Measurements from ENCODE around the gene ZNF709. TPM values are rescaled to one million over a fixed set of nuclear protein-coding genes. Genes with fewer than 3 reads are reported as not detected.

Gene ZNF709
- total and polyA plus RNA-seq, 2 donors from 2014 or later, result 2.2 to 5.7 TPM

GRCh38 chr19:12485052-12485416, 418 bp upstream of the ZNF709 start:
- no peak for FAIRE-seq
- H3K27ac ChIP-seq (ENCODE audit: low read depth in 2 of 2, low read length in 2 of 2), result peak overlapping the region; percentile 81 to 84
- peak overlapping the region; percentile 80 to 94 (median 83) for H3K9ac ChIP-seq (ENCODE audit: low read length in 3 of 3)
- intact Hi-C loops (cut with DNase I), result no loop called here
- TF ChIP-seq CTCF (IDR thresholded peaks at IDR 0.05; ENCODE audit: borderline replicate concordance, extremely low read depth, insufficient read depth), result no peak
- no peak for DNase-seq
- H3K4me3 ChIP-seq (ENCODE audit: low read length in 3 of 3), result peak overlapping the region; percentile 84 to 93 (median 87)
- peaks cover 0 to 13% (median 3%) of the 10 kb centered on the region in 3 donors for H3K4me1 ChIP-seq (ENCODE audit: control insufficient read depth in 2 of 3, insufficient read depth in 2 of 3, low read depth in 1 of 3, low read length in 3 of 3)
- H3K9me3 ChIP-seq (ENCODE audit: control insufficient read depth in 2 of 3, insufficient read depth in 1 of 3, low read length in 3 of 3), result no peaks in the 10 kb centered on the region
- H3K27me3 ChIP-seq (ENCODE audit: control insufficient read depth, insufficient read depth, low read length), result no peaks in the 10 kb centered on the region
- H3K36me3 ChIP-seq (ENCODE audit: control insufficient read depth in 2 of 3, insufficient read depth in 3 of 3, low read length in 3 of 3), result no peaks in the 10 kb centered on the region

- Histone ChIP-seq H3K9ac (ENCODE audit: low read length in 3 of 3) (peak overlapping the region; percentile 75 to 83 (median 80)), H3K9me3 (ENCODE audit: control insufficient read depth in 2 of 3, insufficient read depth in 1 of 3, low read length in 3 of 3) (no peaks in the 10 kb centered on the region), H3K4me1 (ENCODE audit: control insufficient read depth in 2 of 3, insufficient read depth in 2 of 3, low read depth in 1 of 3, low read length in 3 of 3) (peaks cover 0 to 13% (median 3%) of the 10 kb centered on the region in 3 donors), H3K27me3 (ENCODE audit: control insufficient read depth, insufficient read depth, low read length) (no peaks in the 10 kb centered on the region), H3K36me3 (ENCODE audit: control insufficient read depth in 2 of 3, insufficient read depth in 3 of 3, low read length in 3 of 3) (no peaks in the 10 kb centered on the region), H3K4me3 (ENCODE audit: low read length in 3 of 3) (peak overlapping the region; percentile 84 to 93 (median 87)), H3K27ac (ENCODE audit: low read depth in 2 of 2, low read length in 2 of 2) (peak overlapping the region; percentile 81 to 84)
- DNase-seq, result peak in 1 of 5 donors; percentile 45
- intact Hi-C loops (cut with DNase I), result no loop called here
- no peak for TF ChIP-seq CTCF (IDR thresholded peaks at IDR 0.05; ENCODE audit: borderline replicate concordance, extremely low read depth, insufficient read depth)
- FAIRE-seq, result no peak
These were observed 625 bp downstream of the ZNF709 start for GRCh38 chr19:12484011-12484370.

GRCh38 chr19:12482509-12482886, 2.1 kb downstream of the ZNF709 start:
- H3K27me3 ChIP-seq (ENCODE audit: control insufficient read depth, insufficient read depth, low read length), result no peaks in the 10 kb centered on the region
- H3K9ac ChIP-seq (ENCODE audit: low read length in 3 of 3), result no peak overlapping the region
- peaks cover 0 to 20% (median 3%) of the 10 kb centered on the region in 3 donors for H3K4me1 ChIP-seq (ENCODE audit: control insufficient read depth in 2 of 3, insufficient read depth in 2 of 3, low read depth in 1 of 3, low read length in 3 of 3)
- no peak for DNase-seq
- H3K4me3 ChIP-seq (ENCODE audit: low read length in 3 of 3), result no peak overlapping the region
- H3K27ac ChIP-seq (ENCODE audit: low read depth in 2 of 2, low read length in 2 of 2), result no peak overlapping the region
- intact Hi-C loops (cut with DNase I), result no loop called here
- FAIRE-seq, result no peak
- H3K9me3 ChIP-seq (ENCODE audit: control insufficient read depth in 2 of 3, insufficient read depth in 1 of 3, low read length in 3 of 3), result no peaks in the 10 kb centered on the region
- no peaks in the 10 kb centered on the region for H3K36me3 ChIP-seq (ENCODE audit: control insufficient read depth in 2 of 3, insufficient read depth in 3 of 3, low read length in 3 of 3)
- TF ChIP-seq CTCF (IDR thresholded peaks at IDR 0.05; ENCODE audit: borderline replicate concordance, extremely low read depth, insufficient read depth), result no peak

All from kidney (tissue), 14 donors.